Tibial artery (tissue), 4 donors: ENCODE results near the gene CASP4.
"Not testable (repeated sequence)": the region's sequence is repeated elsewhere in the genome, so short reads cannot be mapped to it uniquely, and the experiment has no call there.

Experiments
- DNase-seq, 2 donors: peaks; one replicate each; pipeline ENCODE4 v3.0.0-alpha.2; 2019
- H3K27ac ChIP-seq, 2 donors: fragments of 200-600 bp; sonication (generic) in 1 of 2; 1 replicate in 1 of 2; 2 replicates in 1 of 2; pipeline ENCODE4 v1.5.1; 2018 to 2019; ENCODE audit warnings: mild to moderate bottlenecking in 1 of 2
- H3K27me3 ChIP-seq, 2 donors: fragments of 200-600 bp; sonication (generic) in 1 of 2; one replicate each; pipeline versions ENCODE4 v1.5.1 to v1.6.0; 2016 to 2019
- H3K36me3 ChIP-seq, 3 donors: fragments of 200-600 bp; sonication (generic) in 2 of 3; one replicate each; pipeline ENCODE4 v1.5.1; 2016 to 2019; ENCODE audit warnings: mild to moderate bottlenecking in 2 of 3
- H3K4me1 ChIP-seq, 4 donors: fragments of 200-600 bp; sonication (generic) in 2 of 4; 1 replicate in 3 of 4; 2 replicates in 1 of 4; pipeline ENCODE4 v1.5.1; 2016 to 2019
- H3K4me3 ChIP-seq, 2 donors: fragments of 200-600 bp; sonication (generic) in 1 of 2; 1 replicate in 1 of 2; 2 replicates in 1 of 2; pipeline ENCODE4 v1.5.1; 2018 to 2019; ENCODE audit warnings: mild to moderate bottlenecking in 2 of 2
- H3K9me3 ChIP-seq, 3 donors: fragments of 200-600 bp; sonication (generic) in 1 of 3; one replicate each; pipeline ENCODE4 v1.5.1; 2016 to 2019
- CTCF ChIP-seq, 2 experiments: fragments of 200-600 bp in 1 of 2; fragments of 450-650 bp in 1 of 2; IDR thresholded peaks; one replicate each; pipeline ENCODE4 v1.5.1; 2017 to 2019; ENCODE audit warnings: antibody characterized with exemption in 2 of 2, mild to moderate bottlenecking in 1 of 2, moderate library complexity in 1 of 2
- intact Hi-C: fragments of 100-400 bp; cut with DNase I; formaldehyde crosslinking; loops from one replicate; pipeline ENCODE4 v1.15.0; 2023; ENCODE audit warnings: low total_unique reads

The CASP4 gene

GRCh38 chr11:104984808-104985207 lies 16.4 kb upstream of the CASP4 start:
- Histone ChIP-seq H3K27ac (no peak overlapping the region), H3K27me3 (no peaks in the 10 kb centered on the region), H3K4me1 (no peaks in the 10 kb centered on the region), H3K4me3 (no peak overlapping the region), H3K9me3 (peaks cover 0 to 10% (median 9%) of the 10 kb centered on the region in 3 donors), H3K36me3 (no peaks in the 10 kb centered on the region)
- no peak for DNase-seq
- no peak for TF ChIP-seq CTCF (IDR thresholded peaks at IDR 0.05)
- intact Hi-C loops, result no loop called here

- no peaks in the 10 kb centered on the region for H3K9me3 ChIP-seq
- intact Hi-C loops, result no loop called here
- H3K4me3 ChIP-seq, result no peak overlapping the region
- no peak overlapping the region for H3K27ac ChIP-seq
- no peaks in the 10 kb centered on the region for H3K36me3 ChIP-seq
- H3K4me1 ChIP-seq, result no peaks in the 10 kb centered on the region
- DNase-seq, result no peak
- H3K27me3 ChIP-seq, result no peaks in the 10 kb centered on the region
- TF ChIP-seq CTCF (IDR thresholded peaks at IDR 0.05), result no peak
Observed at GRCh38 chr11:104979839-104980238, 11.5 kb upstream of the CASP4 start.

- no peak overlapping the region for H3K4me3 ChIP-seq
- H3K36me3 ChIP-seq, result no peaks in the 10 kb centered on the region
- intact Hi-C loops, result no loop called here
- H3K27ac ChIP-seq, result no peak overlapping the region
- H3K4me1 ChIP-seq, result peaks cover 0 to 5% (median 1%) of the 10 kb centered on the region in 4 donors
- peaks cover 0 to 11% (median 0%) of the 10 kb centered on the region in 3 donors for H3K9me3 ChIP-seq
- no peak for TF ChIP-seq CTCF (IDR thresholded peaks at IDR 0.05)
- DNase-seq, result no peak
- H3K27me3 ChIP-seq, result no peaks in the 10 kb centered on the region
Observed at GRCh38 chr11:104973616-104974015, 5.2 kb upstream of the CASP4 start.

- H3K4me3 ChIP-seq, DNase-seq, H3K36me3 ChIP-seq, H3K27ac ChIP-seq, H3K4me1 ChIP-seq, H3K27me3 ChIP-seq, intact Hi-C loops: not testable (repeated sequence)
- H3K9me3 ChIP-seq, result peaks cover 0 to 11% (median 0%) of the 10 kb centered on the region in 3 donors
Observed at GRCh38 chr11:104972924-104973323, 4.5 kb upstream of the CASP4 start.

- peaks cover 0 to 11% (median 0%) of the 10 kb centered on the region in 3 donors for H3K9me3 ChIP-seq
- TF ChIP-seq CTCF (IDR thresholded peaks at IDR 0.05), result no peak
- no peak overlapping the region for H3K4me3 ChIP-seq
- H3K36me3 ChIP-seq, result no peaks in the 10 kb centered on the region
- peaks cover 0 to 17% (median 5%) of the 10 kb centered on the region in 4 donors for H3K4me1 ChIP-seq
- no peak for DNase-seq
- H3K27ac ChIP-seq, result no peak overlapping the region
- H3K27me3 ChIP-seq, result no peaks in the 10 kb centered on the region
- intact Hi-C loops, result no loop called here
Observed at GRCh38 chr11:104970756-104971155, 2.4 kb upstream of the CASP4 start.

- H3K27me3 ChIP-seq, result no peaks in the 10 kb centered on the region
- H3K36me3 ChIP-seq, result no peaks in the 10 kb centered on the region
- H3K27ac ChIP-seq, result peak overlapping the region; percentile 80
- intact Hi-C loops, result no loop called here
- no peak for TF ChIP-seq CTCF (IDR thresholded peaks at IDR 0.05)
- peaks cover 0 to 10% (median 0%) of the 10 kb centered on the region in 3 donors for H3K9me3 ChIP-seq
- peak overlapping the region; percentile 56 to 58 for H3K4me3 ChIP-seq
- peak; percentile 33 to 73 for DNase-seq
- peaks cover 0 to 30% (median 8%) of the 10 kb centered on the region in 4 donors for H3K4me1 ChIP-seq
Observed at GRCh38 chr11:104968856-104969776, 742 bp upstream of the CASP4 start.
